ENCODE data around the gene AUP1.

Gene AUP1

GRCh38 chr2:74512744-74513604 lies 16.5 kb downstream of the AUP1 start:
- no peak for DNase-seq

- DNase-seq: no peak
Observed at GRCh38 chr2:74511104-74511989, 18.2 kb downstream of the AUP1 start.

GRCh38 chr2:74510272-74510671 lies 19.2 kb downstream of the AUP1 start:
- no peak for DNase-seq

GRCh38 chr2:74507926-74508520 lies 21.5 kb downstream of the AUP1 start:
- DNase-seq: peak; percentile 33

GRCh38 chr2:74507145-74507925 lies 22.2 kb downstream of the AUP1 start, which contains the start of gene PCGF1:
PCGF1 (minus strand) TSS chr2:74507695; CDS start chr2:74507668, 27 bp downstream.
- DNase-seq: peak; percentile 99

- no peak for DNase-seq
Observed at GRCh38 chr2:74505448-74506246, 23.9 kb downstream of the AUP1 start.

- no peak for DNase-seq
Observed at GRCh38 chr2:74504591-74504990, 24.9 kb downstream of the AUP1 start.

- no peak for DNase-seq
Observed at GRCh38 chr2:74503506-74504475, 25.7 kb downstream of the AUP1 start.

- no peak for DNase-seq
Observed at GRCh38 chr2:74502720-74503505, 26.6 kb downstream of the AUP1 start.

GRCh38 chr2:74502147-74502719 lies 27.3 kb downstream of the AUP1 start:
- no peak for DNase-seq

- no peak for DNase-seq
Observed at GRCh38 chr2:74501335-74502071, 28.0 kb downstream of the AUP1 start.

- DNase-seq: no peak
Observed at GRCh38 chr2:74500578-74500946, 28.9 kb downstream of the AUP1 start.

GRCh38 chr2:74499940-74500577 lies 29.4 kb downstream of the AUP1 start:
- DNase-seq: no peak

- DNase-seq: no peak
Observed at GRCh38 chr2:74499267-74499939, 30.1 kb downstream of the AUP1 start, which contains the start of gene LBX2. LBX2 (minus strand) TSS chr2:74499603; CDS start chr2:74499537, 66 bp downstream.

- no peak for DNase-seq
Observed at GRCh38 chr2:74498500-74499266, 30.8 kb downstream of the AUP1 start.

GRCh38 chr2:74497777-74498499 lies 31.6 kb downstream of the AUP1 start:
- no peak for DNase-seq

Data from COR-L47 (cell line).